A673 (cell line): ENCODE data around the gene SIGLEC8.

Experiments used
- EZH2 ChIP-seq: fragments of 200-600 bp; sonication (generic); IDR thresholded peaks from 2 replicates; pipeline ENCODE4 v1.6.1; 2017; ENCODE audit warnings: borderline replicate concordance, low read depth, mild to moderate bottlenecking, mixed read lengths, antibody characterized with exemption, low read length; ENCODE audit not compliant: poor library complexity, severe bottlenecking
- TF ChIP-seq, protein P1 (sequence below): fragments of 300-800, 200-600 bp; sonication (generic); conservative IDR thresholded peaks from 2 replicates; pipeline ENCODE4 v1.5.1; 2017; ENCODE audit warnings: low read depth, mild to moderate bottlenecking, antibody characterized with exemption, low read length, moderate library complexity, mixed read lengths

DNA sequence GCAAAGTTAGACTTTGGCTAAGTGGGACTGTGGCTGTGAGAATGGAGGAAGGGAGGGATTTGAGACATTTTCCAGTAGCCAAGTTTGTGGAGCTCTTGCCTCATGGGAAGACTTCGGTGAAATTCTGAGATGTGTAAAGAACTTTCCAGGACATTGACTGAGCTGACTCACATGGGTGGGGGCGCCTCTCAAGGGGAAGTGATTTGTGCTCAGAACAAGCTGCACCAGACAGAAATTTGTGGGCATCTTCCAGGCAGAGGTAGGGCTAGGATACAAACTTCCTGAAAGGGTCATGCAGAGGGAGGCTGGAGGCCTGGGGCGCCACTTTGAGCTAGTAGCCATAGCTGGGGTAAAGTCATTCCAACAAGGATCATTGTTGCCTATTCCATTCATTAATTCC, 31.1 kb downstream of the SIGLEC8 start:
- TF ChIP-seq, protein P1, sequence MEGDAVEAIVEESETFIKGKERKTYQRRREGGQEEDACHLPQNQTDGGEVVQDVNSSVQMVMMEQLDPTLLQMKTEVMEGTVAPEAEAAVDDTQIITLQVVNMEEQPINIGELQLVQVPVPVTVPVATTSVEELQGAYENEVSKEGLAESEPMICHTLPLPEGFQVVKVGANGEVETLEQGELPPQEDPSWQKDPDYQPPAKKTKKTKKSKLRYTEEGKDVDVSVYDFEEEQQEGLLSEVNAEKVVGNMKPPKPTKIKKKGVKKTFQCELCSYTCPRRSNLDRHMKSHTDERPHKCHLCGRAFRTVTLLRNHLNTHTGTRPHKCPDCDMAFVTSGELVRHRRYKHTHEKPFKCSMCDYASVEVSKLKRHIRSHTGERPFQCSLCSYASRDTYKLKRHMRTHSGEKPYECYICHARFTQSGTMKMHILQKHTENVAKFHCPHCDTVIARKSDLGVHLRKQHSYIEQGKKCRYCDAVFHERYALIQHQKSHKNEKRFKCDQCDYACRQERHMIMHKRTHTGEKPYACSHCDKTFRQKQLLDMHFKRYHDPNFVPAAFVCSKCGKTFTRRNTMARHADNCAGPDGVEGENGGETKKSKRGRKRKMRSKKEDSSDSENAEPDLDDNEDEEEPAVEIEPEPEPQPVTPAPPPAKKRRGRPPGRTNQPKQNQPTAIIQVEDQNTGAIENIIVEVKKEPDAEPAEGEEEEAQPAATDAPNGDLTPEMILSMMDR: no peak
- no peak for TF ChIP-seq EZH2
